Smooth muscle cell (in vitro differentiated cells): ENCODE data around the gene PHAX. TPM values are rescaled to one million over a fixed set of nuclear protein-coding genes. Genes with fewer than 3 reads are reported as not detected.

Experiments
- DNase-seq: peaks from one replicate; lab custom pipeline; 2025; ENCODE audit not compliant: unreplicated experiment; lab: John Stamatoyannopoulos, UW
- H2AFZ ChIP-seq: fragments of 200-600 bp; sonication (generic); 2 replicates; pipeline ENCODE4 v1.6.0; 2016; ENCODE audit warnings: antibody characterized with exemption, low read depth, mild to moderate bottlenecking
- H3F3A ChIP-seq: fragments of 200-600 bp; sonication (generic); 2 replicates; pipeline ENCODE4 v1.6.0; 2017; ENCODE audit warnings: antibody characterized with exemption, low read depth
- H3K27ac ChIP-seq: fragments of 200-600 bp; sonication (generic); 2 replicates; pipeline ENCODE4 v1.5.1; 2016; ENCODE audit warnings: low read depth, mild to moderate bottlenecking
- H3K27me3 ChIP-seq: fragments of 200-600 bp; sonication (generic); 2 replicates; pipeline ENCODE4 v1.6.1; 2016; ENCODE audit warnings: low read depth, mild to moderate bottlenecking
- H3K36me3 ChIP-seq: fragments of 200-600 bp; sonication (generic); 2 replicates; pipeline ENCODE4 v1.5.1; 2016; ENCODE audit warnings: low read depth
- H3K4me1 ChIP-seq: fragments of 200-600 bp; sonication (generic); 2 replicates; pipeline ENCODE4 v1.5.1; 2016; ENCODE audit warnings: low read depth
- H3K4me2 ChIP-seq: fragments of 200-600 bp; sonication (generic); 2 replicates; pipeline ENCODE4 v1.6.0; 2016; ENCODE audit warnings: mild to moderate bottlenecking
- H3K4me3 ChIP-seq: fragments of 200-600 bp; sonication (generic); 2 replicates; pipeline ENCODE4 v1.5.1; 2016; ENCODE audit warnings: mild to moderate bottlenecking
- H3K79me2 ChIP-seq: fragments of 200-600 bp; sonication (generic); 2 replicates; pipeline ENCODE4 v1.6.0; 2016; ENCODE audit warnings: low read depth, mild to moderate bottlenecking
- H3K9ac ChIP-seq: fragments of 200-600 bp; sonication (generic); 2 replicates; pipeline ENCODE4 v1.6.0; 2016; ENCODE audit warnings: low read depth
- H3K9me3 ChIP-seq: fragments of 200-600 bp; sonication (generic); replicated peaks from 2 replicates; pipeline ENCODE4 v1.5.1; 2016; ENCODE audit warnings: low read depth
- H4K20me1 ChIP-seq: fragments of 200-600 bp; sonication (generic); 2 replicates; pipeline ENCODE4 v1.6.0; 2016; ENCODE audit warnings: low read depth
- CTCF ChIP-seq: fragments of 200-600 bp; sonication (generic); IDR thresholded peaks from 2 replicates; pipeline ENCODE4 v1.5.1; 2017; ENCODE audit warnings: borderline replicate concordance, mild to moderate bottlenecking, antibody characterized with exemption; ENCODE audit not compliant: insufficient read depth, poor library complexity, severe bottlenecking
- WGBS: methylation state at CpG from one replicate; pipeline ENCODE4 v1.1.7; 2016; ENCODE audit warnings: low lambda C conversion rate; 5-methylcytosine and 5-hydroxymethylcytosine counted together
- polyA plus RNA-seq: library from polyadenylated mRNA; unstranded; fragments of >200 nt; fragmentation: Nextera tagmentation; extraction: Ambion mirVana; gene quantifications from 2 replicates; pipeline ENCODE4 v1.2.1, GENCODE V29; 2016
- total RNA-seq: library from RNA; depleted of rRNA; stranded (reverse); fragments of >200 nt; gene quantifications from 2 replicates; pipeline ENCODE4 v1.2.3, GENCODE V29; 2014

PHAX gene
- total and polyA plus RNA-seq, 2 experiments from 2014 or later: 34.4 to 45.4 TPM

DNA sequence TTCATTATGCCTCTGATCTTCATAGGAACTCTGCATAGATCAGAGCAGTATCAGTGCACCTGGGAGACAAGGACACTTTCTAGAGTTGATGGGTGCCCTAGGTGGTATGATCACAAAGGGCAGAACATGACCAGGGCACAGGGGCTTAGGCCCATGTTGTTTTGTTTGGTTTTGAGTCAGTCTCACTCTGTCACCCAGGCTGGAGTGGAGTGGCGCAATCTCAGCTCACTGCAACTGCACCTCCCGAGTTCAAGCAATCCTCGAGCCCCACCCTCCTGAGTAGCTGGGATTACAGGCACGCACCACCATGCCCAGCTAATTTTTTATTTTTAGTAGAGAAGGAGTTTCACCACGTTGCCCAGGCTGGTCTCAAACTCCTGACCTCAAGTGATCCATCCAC lies 23.3 kb upstream of the PHAX start:
- Histone ChIP-seq H3K36me3 (peaks cover 21% of the 10 kb centered on the region), H3K27ac (no peak overlapping the region), H3F3A (no peaks in the 10 kb centered on the region), H3K4me3 (no peak overlapping the region), H3K4me2 (no peak overlapping the region), H2AFZ (no peak overlapping the region), H3K4me1 (no peaks in the 10 kb centered on the region), H3K9me3 (no peaks in the 10 kb centered on the region), H4K20me1 (no peaks in the 10 kb centered on the region), H3K9ac (no peak overlapping the region), H3K27me3 (no peaks in the 10 kb centered on the region), H3K79me2 (no peaks in the 10 kb centered on the region)
- no peak for TF ChIP-seq CTCF
- WGBS: 93% methylated on average over 5 of the region's 5 CpGs
- DNase-seq: no peak

- H3K4me3 ChIP-seq: no peak overlapping the region
- H3K27ac ChIP-seq: no peak overlapping the region
- TF ChIP-seq CTCF: no peak
- H4K20me1 ChIP-seq: no peaks in the 10 kb centered on the region
- no peak overlapping the region for H2AFZ ChIP-seq
- H3K79me2 ChIP-seq: no peaks in the 10 kb centered on the region
- H3K9ac ChIP-seq: no peak overlapping the region
- H3K9me3 ChIP-seq: no peaks in the 10 kb centered on the region
- no peaks in the 10 kb centered on the region for H3F3A ChIP-seq
- peaks cover 29% of the 10 kb centered on the region for H3K36me3 ChIP-seq
- no peak overlapping the region for H3K4me2 ChIP-seq
- WGBS: 95% methylated on average over 2 of the region's 2 CpGs
- no peaks in the 10 kb centered on the region for H3K27me3 ChIP-seq
- DNase-seq: no peak
- no peaks in the 10 kb centered on the region for H3K4me1 ChIP-seq
Measured at GRCh38 chr5:126579716-126580115, 21.0 kb upstream of the PHAX start.

GRCh38 chr5:126583761-126584160 lies 17.0 kb upstream of the PHAX start:
- Histone ChIP-seq H3K36me3 (peaks cover 29% of the 10 kb centered on the region), H3K9ac (no peak overlapping the region), H3K4me3 (no peak overlapping the region), H3K27me3 (no peaks in the 10 kb centered on the region), H3K4me2 (no peak overlapping the region), H3K27ac (no peak overlapping the region), H3K9me3 (no peaks in the 10 kb centered on the region), H4K20me1 (no peaks in the 10 kb centered on the region), H2AFZ (no peak overlapping the region), H3K79me2 (no peaks in the 10 kb centered on the region), H3F3A (no peaks in the 10 kb centered on the region), H3K4me1 (no peaks in the 10 kb centered on the region)
- 99% methylated on average over 3 of the region's 3 CpGs for WGBS
- DNase-seq: no peak
- no peak for TF ChIP-seq CTCF

GRCh38 chr5:126587551-126588390 lies 13.0 kb upstream of the PHAX start:
- Histone ChIP-seq H3K4me2 (no peak overlapping the region), H3K4me3 (no peak overlapping the region), H3K27me3 (no peaks in the 10 kb centered on the region), H3K79me2 (peaks cover 5% of the 10 kb centered on the region), H3K4me1 (peaks cover 3% of the 10 kb centered on the region), H3K27ac (no peak overlapping the region), H2AFZ (no peak overlapping the region), H3K9me3 (no peaks in the 10 kb centered on the region), H3F3A (no peaks in the 10 kb centered on the region), H4K20me1 (no peaks in the 10 kb centered on the region), H3K36me3 (peaks cover 4% of the 10 kb centered on the region), H3K9ac (no peak overlapping the region)
- 96% methylated on average over 9 of the region's 9 CpGs for WGBS
- TF ChIP-seq CTCF: no peak
- DNase-seq: no peak
